Natural killer cell (primary cell): ENCODE data around the gene THRSP. TPM values are rescaled to one million over a fixed set of nuclear protein-coding genes. Genes with fewer than 3 reads are reported as not detected.

Experiments
- ATAC-seq, 3 donors: fragments of 150-1000 bp in 2 of 3; fragments of 200-7000 bp in 1 of 3; cut with Tn5 transposase; 1 replicate in 1 of 3; 2 replicates in 2 of 3; pipeline ENCODE4 v1.10.0; 2021; ENCODE audit warnings: mild to moderate bottlenecking in 2 of 3, moderate library complexity in 2 of 3
- DNase-seq, 2 donors: peaks; one replicate each; pipeline versions ENCODE4 v3.0.0 to v3.0.0-alpha.2; 2013 to 2021; ENCODE audit warnings: mixed read lengths in 1 of 2
- H3K27ac ChIP-seq: one replicate; pipeline ENCODE4 v1.5.1; 2013; ENCODE audit warnings: mild to moderate bottlenecking, low read length
- H3K27me3 ChIP-seq: one replicate; pipeline ENCODE4 v1.6.1; 2013; ENCODE audit warnings: low read length; ENCODE audit not compliant: control insufficient read depth, insufficient read depth
- H3K36me3 ChIP-seq: one replicate; pipeline ENCODE4 v1.6.1; 2013; ENCODE audit warnings: low read length; ENCODE audit not compliant: control insufficient read depth, insufficient read depth
- H3K4me1 ChIP-seq: one replicate; pipeline ENCODE4 v1.6.1; 2013; ENCODE audit warnings: low read length; ENCODE audit not compliant: control insufficient read depth, insufficient read depth
- H3K4me3 ChIP-seq: one replicate; pipeline ENCODE4 v1.5.1; 2013; ENCODE audit warnings: low read length
- H3K9me3 ChIP-seq: one replicate; pipeline ENCODE4 v1.6.1; 2013; ENCODE audit warnings: low read length; ENCODE audit not compliant: control insufficient read depth, insufficient read depth
- H3K27ac Mint-ChIP-seq, 2 donors: one replicate each; pipeline ENCODE4 v1.8.0; 2022; ENCODE audit warnings: mild to moderate bottlenecking in 2 of 2, mixed read lengths in 2 of 2, moderate library complexity in 1 of 2
- H3K27me3 Mint-ChIP-seq, 2 donors: one replicate each; pipeline ENCODE4 v1.8.0; 2022; ENCODE audit warnings: low read depth in 2 of 2, mixed read lengths in 2 of 2
- H3K36me3 Mint-ChIP-seq: one replicate; pipeline ENCODE4 v1.8.0; 2022; ENCODE audit warnings: mixed read lengths
- H3K4me1 Mint-ChIP-seq, 2 donors: one replicate each; pipeline ENCODE4 v1.8.0; 2022; ENCODE audit warnings: mixed read lengths in 2 of 2
- H3K4me3 Mint-ChIP-seq: one replicate; pipeline ENCODE4 v1.8.0; 2022; ENCODE audit warnings: mild to moderate bottlenecking, moderate library complexity, mixed read lengths
- H3K9me3 Mint-ChIP-seq, 2 donors: one replicate each; pipeline ENCODE4 v1.8.0; 2022; ENCODE audit warnings: mixed read lengths in 2 of 2
- CTCF ChIP-seq: fragments of 200-600 bp; IDR thresholded peaks from one replicate; pipeline ENCODE4 v1.8.0; 2022; ENCODE audit warnings: antibody characterized with exemption
- WGBS: methylation state at CpG from one replicate; pipeline ENCODE4 v1.1.7; 2013; ENCODE audit warnings: missing lambda C conversion rate; ENCODE audit not compliant: insufficient coverage; 5-methylcytosine and 5-hydroxymethylcytosine counted together
- intact Hi-C: fragments of 100-400 bp; cut with micrococcal nuclease; formaldehyde crosslinking; loops from one replicate; pipeline ENCODE4 v1.14.2; 2022
- total RNA-seq, 4 donors: library from RNA; stranded (reverse); fragments of 120-200 nt in 1 of 4; gene quantifications; one replicate each; pipeline versions ENCODE4 v1.2.3 to v1.2.4, GENCODE V29; 2013 to 2022

THRSP gene
- total RNA-seq, 3 donors from 2014 or later (not counting 1 experiment from before 2014, with no cell fraction given): not detected

- Histone ChIP-seq H3K36me3 (peaks cover 25% of the 10 kb centered on the region), H3K4me1 (no peaks in the 10 kb centered on the region), H3K27ac (no peak overlapping the region), H3K9me3 (no peaks in the 10 kb centered on the region), H3K4me3 (no peak overlapping the region), H3K27me3 (no peaks in the 10 kb centered on the region)
- no peak for TF ChIP-seq CTCF
- peaks cover 23% of the 10 kb centered on the region for H3K36me3 Mint-ChIP-seq
- intact Hi-C loops: no loop called here
- no peaks in the 10 kb centered on the region for H3K27me3 Mint-ChIP-seq
- no peaks in the 10 kb centered on the region for H3K4me1 Mint-ChIP-seq
- ATAC-seq: no peak
- H3K4me3 Mint-ChIP-seq: no peak overlapping the region
- 93% methylated on average over 2 of the region's 4 CpGs for WGBS
- H3K27ac Mint-ChIP-seq: no peak overlapping the region
- no peak for DNase-seq
- H3K9me3 Mint-ChIP-seq: no peaks in the 10 kb centered on the region
These were observed 36.0 kb downstream of the THRSP start for GRCh38 chr11:78099666-78100065.

- H3K27ac ChIP-seq: no peak overlapping the region
- peaks cover 23% of the 10 kb centered on the region for H3K36me3 ChIP-seq
- no peak overlapping the region for H3K4me3 ChIP-seq
- no peaks in the 10 kb centered on the region for H3K27me3 Mint-ChIP-seq
- H3K9me3 ChIP-seq: no peaks in the 10 kb centered on the region
- H3K4me3 Mint-ChIP-seq: no peak overlapping the region
- H3K4me1 ChIP-seq: no peaks in the 10 kb centered on the region
- intact Hi-C loops: no loop called here
- no peaks in the 10 kb centered on the region for H3K9me3 Mint-ChIP-seq
- H3K27me3 ChIP-seq: no peaks in the 10 kb centered on the region
- H3K4me1 Mint-ChIP-seq: no peaks in the 10 kb centered on the region
- H3K27ac Mint-ChIP-seq: no peak overlapping the region
- H3K36me3 Mint-ChIP-seq: peaks cover 23% of the 10 kb centered on the region
- WGBS: 94% methylated on average over 5 of the region's 5 CpGs
- DNase-seq: no peak
- no peak for ATAC-seq
- TF ChIP-seq CTCF: no peak
These were observed 36.6 kb downstream of the THRSP start for GRCh38 chr11:78100261-78100660.

GRCh38 chr11:78100676-78101472 is 37.2 kb downstream of the THRSP start:
- intact Hi-C loops: no loop called here
- Mint-ChIP-seq H3K4me3 (no peak overlapping the region), H3K4me1 (no peaks in the 10 kb centered on the region), H3K36me3 (peaks cover 23% of the 10 kb centered on the region), H3K27me3 (no peaks in the 10 kb centered on the region), H3K9me3 (no peaks in the 10 kb centered on the region), H3K27ac (no peak overlapping the region)
- no peak overlapping the region for H3K4me3 ChIP-seq
- no peaks in the 10 kb centered on the region for H3K4me1 ChIP-seq
- H3K27me3 ChIP-seq: no peaks in the 10 kb centered on the region
- H3K36me3 ChIP-seq: peaks cover 23% of the 10 kb centered on the region
- no peak for ATAC-seq
- WGBS: 96% methylated on average over 2 of the region's 2 CpGs
- DNase-seq: no peak
- H3K9me3 ChIP-seq: no peaks in the 10 kb centered on the region
- H3K27ac ChIP-seq: no peak overlapping the region
- no peak for TF ChIP-seq CTCF
